Gastrocnemius medialis (tissue), 4 donors: ENCODE results near the gene CYS1. TPM values are rescaled to one million over a fixed set of nuclear protein-coding genes. Genes with fewer than 3 reads are reported as not detected.

Source experiments
- ATAC-seq, 2 donors: fragments of 150-250 bp; one replicate each; pipeline ENCODE4 v1.9.1; 2016
- DNase-seq, 2 donors: peaks; one replicate each; pipeline ENCODE4 v3.0.0-alpha.2; 2019
- H3K27ac ChIP-seq, 4 donors: fragments of 200-600 bp; sonication (generic); 1 replicate in 1 of 4; 2 replicates in 3 of 4; pipeline ENCODE4 v1.5.1; 2016 to 2018; ENCODE audit warnings: mild to moderate bottlenecking in 2 of 4, moderate library complexity in 1 of 4
- H3K27me3 ChIP-seq, 3 donors: fragments of 200-600 bp; sonication (generic) in 2 of 3; 1 replicate in 1 of 3; 2 replicates in 2 of 3; pipeline versions ENCODE4 v1.5.1 to v1.6.0; 2016 to 2019; ENCODE audit warnings: mild to moderate bottlenecking in 1 of 3, moderate library complexity in 1 of 3
- H3K36me3 ChIP-seq, 2 donors: fragments of 200-600 bp; sonication (generic) in 1 of 2; one replicate each; pipeline ENCODE4 v1.5.1; 2017 to 2018
- H3K4me1 ChIP-seq, 2 donors: fragments of 200-600 bp; sonication (generic) in 1 of 2; one replicate each; pipeline ENCODE4 v1.5.1; 2016 to 2017; ENCODE audit warnings: mild to moderate bottlenecking in 2 of 2
- H3K4me3 ChIP-seq, 4 donors: fragments of 200-600 bp; sonication (generic) in 3 of 4; 1 replicate in 1 of 4; 2 replicates in 3 of 4; pipeline ENCODE4 v1.5.1; 2016 to 2019; ENCODE audit warnings: mild to moderate bottlenecking in 2 of 4
- H3K9me3 ChIP-seq, 3 donors: fragments of 200-600 bp; sonication (generic) in 2 of 3; 1 replicate in 1 of 3; 2 replicates in 2 of 3; pipeline ENCODE4 v1.5.1; 2016 to 2019
- POLR2A ChIP-seq, 2 donors: fragments of 450-650 bp; IDR thresholded peaks; one replicate each; pipeline ENCODE4 v1.6.1; 2017; ENCODE audit warnings: antibody characterized with exemption in 2 of 2, mild to moderate bottlenecking in 2 of 2, moderate library complexity in 2 of 2
- in situ Hi-C, 4 donors: fragments of 200-750 bp; cut with MboI; loops; one replicate each; pipeline versions ENCODE4 v1.15.0 to v1.8.0; 2017; ENCODE audit warnings: low sequenced_read_pairs in 4 of 4
- intact Hi-C: fragments of 100-400 bp; cut with DNase I; formaldehyde crosslinking; loops from one replicate; pipeline ENCODE4 v1.15.1; 2023; ENCODE audit warnings: low total_unique reads
- total RNA-seq, 4 donors: library from RNA; depleted of rRNA; stranded (reverse); fragments of >200 nt; gene quantifications; one replicate each; pipeline versions ENCODE4 v1.1.0 to v1.2.3, GENCODE V29; 2016
- TF ChIP-seq, protein P1 (sequence below), 5 experiments: fragments of 450-650 bp in 3 of 5; fragments of 200-600 bp in 2 of 5; sonication (generic) in 2 of 5; IDR thresholded peaks in 4 of 5; conservative IDR thresholded peaks in 1 of 5; 1 replicate in 4 of 5; 2 replicates in 1 of 5; pipeline ENCODE4 v1.5.1; 2016 to 2019; ENCODE audit warnings: antibody characterized with exemption in 5 of 5, mild to moderate bottlenecking in 3 of 5, moderate library complexity in 3 of 5

The CYS1 gene
- total RNA-seq, 4 donors from 2014 or later = 0.10 to 0.42 (median 0.18) TPM; not detected in 1

DNA sequence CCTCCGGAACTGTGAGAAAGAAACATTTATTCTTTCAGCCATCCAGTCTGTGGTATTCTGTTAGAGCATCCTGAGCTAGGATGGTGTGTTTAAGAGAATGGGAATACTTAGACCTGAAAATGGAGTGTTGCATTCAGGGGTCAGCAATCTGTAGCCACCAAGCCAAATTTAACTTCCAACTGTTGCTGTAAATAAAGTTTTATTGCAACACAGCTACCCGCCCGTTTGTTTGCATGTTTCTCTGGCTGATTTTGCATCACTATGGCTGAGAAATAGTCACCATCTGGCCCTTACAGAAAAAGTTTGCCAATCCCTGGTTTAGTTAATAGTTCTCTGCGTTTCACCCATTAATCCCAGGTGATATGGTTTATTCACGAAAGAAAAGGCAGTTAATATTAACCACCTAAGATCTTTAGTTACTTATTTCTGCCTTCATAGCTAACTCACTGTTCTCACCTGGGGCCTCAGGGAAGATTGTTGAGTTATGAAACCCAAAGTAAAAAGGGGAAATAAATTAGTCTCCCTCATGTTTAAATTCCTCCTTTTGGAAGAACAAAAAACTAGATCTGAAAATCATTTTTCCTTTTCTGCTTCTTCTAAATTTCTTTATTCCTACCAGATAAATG lies 9.5 kb upstream of the CYS1 start:
- in situ Hi-C loops = no loop called here
- Histone ChIP-seq H3K9me3 (no peaks in the 10 kb centered on the region), H3K27ac (no peak overlapping the region), H3K4me1 (no peaks in the 10 kb centered on the region), H3K4me3 (no peak overlapping the region), H3K36me3 (no peaks in the 10 kb centered on the region), H3K27me3 (peaks cover 9 to 23% (median 10%) of the 10 kb centered on the region in 3 donors)
- ATAC-seq (no peak), DNase-seq (no peak)
- TF ChIP-seq, protein P1, sequence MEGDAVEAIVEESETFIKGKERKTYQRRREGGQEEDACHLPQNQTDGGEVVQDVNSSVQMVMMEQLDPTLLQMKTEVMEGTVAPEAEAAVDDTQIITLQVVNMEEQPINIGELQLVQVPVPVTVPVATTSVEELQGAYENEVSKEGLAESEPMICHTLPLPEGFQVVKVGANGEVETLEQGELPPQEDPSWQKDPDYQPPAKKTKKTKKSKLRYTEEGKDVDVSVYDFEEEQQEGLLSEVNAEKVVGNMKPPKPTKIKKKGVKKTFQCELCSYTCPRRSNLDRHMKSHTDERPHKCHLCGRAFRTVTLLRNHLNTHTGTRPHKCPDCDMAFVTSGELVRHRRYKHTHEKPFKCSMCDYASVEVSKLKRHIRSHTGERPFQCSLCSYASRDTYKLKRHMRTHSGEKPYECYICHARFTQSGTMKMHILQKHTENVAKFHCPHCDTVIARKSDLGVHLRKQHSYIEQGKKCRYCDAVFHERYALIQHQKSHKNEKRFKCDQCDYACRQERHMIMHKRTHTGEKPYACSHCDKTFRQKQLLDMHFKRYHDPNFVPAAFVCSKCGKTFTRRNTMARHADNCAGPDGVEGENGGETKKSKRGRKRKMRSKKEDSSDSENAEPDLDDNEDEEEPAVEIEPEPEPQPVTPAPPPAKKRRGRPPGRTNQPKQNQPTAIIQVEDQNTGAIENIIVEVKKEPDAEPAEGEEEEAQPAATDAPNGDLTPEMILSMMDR (IDR thresholded peaks at IDR 0.05 in 4 of 5, conservative IDR thresholded peaks at IDR 0.05 in 1 of 5) = no peak
- TF ChIP-seq POLR2A (IDR thresholded peaks at IDR 0.05) = no peak
- intact Hi-C loops = no loop called here

DNA sequence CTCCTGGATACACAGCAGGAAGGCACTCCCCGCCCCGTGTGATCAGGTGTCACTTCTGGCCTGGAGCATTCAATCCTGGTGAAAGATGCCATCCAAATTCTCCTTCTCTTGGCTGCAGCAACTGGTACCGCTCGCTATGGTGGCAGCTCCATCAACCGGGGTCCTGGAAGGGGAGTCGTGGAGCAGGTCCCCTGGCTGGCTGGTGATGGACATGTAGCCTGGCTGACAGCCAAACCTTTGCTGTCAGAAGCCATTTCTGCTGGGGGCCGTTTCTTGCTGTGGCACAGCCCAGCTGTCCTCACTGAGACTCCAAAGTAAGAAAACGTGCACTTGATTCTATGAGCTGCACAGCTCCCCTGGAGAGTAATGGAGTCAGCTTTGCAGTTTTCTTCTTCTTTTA lies 7.1 kb upstream of the CYS1 start:
- in situ Hi-C loops (no loop called here), intact Hi-C loops (no loop called here)
- Histone ChIP-seq H3K4me1 (no peaks in the 10 kb centered on the region), H3K27ac (no peak overlapping the region), H3K36me3 (no peaks in the 10 kb centered on the region), H3K4me3 (no peak overlapping the region), H3K9me3 (no peaks in the 10 kb centered on the region), H3K27me3 (peaks cover 18 to 30% (median 19%) of the 10 kb centered on the region in 3 donors)
- DNase-seq (no peak), ATAC-seq (no peak)
- TF ChIP-seq, protein P1 (IDR thresholded peaks at IDR 0.05 in 4 of 5, conservative IDR thresholded peaks at IDR 0.05 in 1 of 5) = no peak
- TF ChIP-seq POLR2A (IDR thresholded peaks at IDR 0.05) = no peak

DNA sequence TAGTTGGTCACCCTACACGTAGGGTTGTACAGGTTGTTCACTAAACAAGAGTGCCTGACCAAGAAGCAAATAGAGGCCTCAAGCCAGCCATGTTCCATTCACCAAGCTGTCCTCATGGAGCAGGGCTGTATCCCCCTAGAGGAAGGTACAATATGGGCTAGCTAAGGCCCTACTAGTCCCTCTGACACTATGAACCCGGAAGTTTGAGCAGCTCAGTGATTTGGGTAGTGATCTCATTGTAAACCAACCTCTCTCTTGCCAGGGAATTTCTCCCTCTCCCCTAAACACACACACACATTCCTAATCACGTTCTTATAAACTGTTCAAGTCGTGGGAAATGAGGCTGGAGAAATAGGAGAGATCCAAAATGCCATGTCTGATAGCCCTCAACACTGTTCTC lies 6.7 kb upstream of the CYS1 start:
- Histone ChIP-seq H3K36me3 (no peaks in the 10 kb centered on the region), H3K27me3 (peaks cover 21 to 30% (median 23%) of the 10 kb centered on the region in 3 donors), H3K4me3 (no peak overlapping the region), H3K27ac (no peak overlapping the region), H3K4me1 (no peaks in the 10 kb centered on the region), H3K9me3 (no peaks in the 10 kb centered on the region)
- DNase-seq (no peak), ATAC-seq (no peak)
- in situ Hi-C loops = no loop called here
- no peak for TF ChIP-seq POLR2A (IDR thresholded peaks at IDR 0.05)
- TF ChIP-seq, protein P1 (IDR thresholded peaks at IDR 0.05 in 4 of 5, conservative IDR thresholded peaks at IDR 0.05 in 1 of 5) = no peak
- intact Hi-C loops = no loop called here

DNA sequence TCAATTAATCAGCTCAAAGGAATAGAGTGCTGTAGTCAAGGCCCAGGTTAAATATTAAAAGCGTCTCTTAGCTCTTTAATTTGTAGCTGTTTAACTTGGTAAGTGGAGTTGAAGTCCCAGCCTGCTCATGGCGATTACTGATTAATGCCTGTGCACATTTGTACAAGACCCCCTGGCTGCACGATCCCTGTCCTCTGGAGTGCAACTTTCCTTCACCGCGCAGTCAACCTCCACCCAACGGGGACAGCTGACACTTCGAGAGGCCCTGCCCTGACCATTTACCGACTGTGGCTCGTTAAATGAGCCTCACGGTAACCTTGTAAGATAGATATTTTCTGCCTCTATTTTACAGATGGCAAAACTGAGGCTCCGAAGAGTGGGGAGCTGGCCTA lies 5.5 kb upstream of the CYS1 start:
- H3K9me3 ChIP-seq = no peaks in the 10 kb centered on the region
- intact Hi-C loops (no loop called here), in situ Hi-C loops (no loop called here)
- ATAC-seq (no peak), DNase-seq (no peak)
- H3K27ac ChIP-seq = no peak overlapping the region
- H3K36me3 ChIP-seq = no peaks in the 10 kb centered on the region
- no peak overlapping the region for H3K4me3 ChIP-seq
- H3K4me1 ChIP-seq = no peaks in the 10 kb centered on the region
- peaks cover 25 to 27% (median 26%) of the 10 kb centered on the region in 3 donors for H3K27me3 ChIP-seq
- TF ChIP-seq POLR2A (IDR thresholded peaks at IDR 0.05) = no peak
- TF ChIP-seq, protein P1 (IDR thresholded peaks at IDR 0.05 in 4 of 5, conservative IDR thresholded peaks at IDR 0.05 in 1 of 5) = no peak
